Measurements from ENCODE around the gene TMEM14B.
"Not testable (repeated sequence)": the region's sequence is repeated elsewhere in the genome, so short reads cannot be mapped to it uniquely, and the experiment has no call there.

TMEM14B gene

GRCh38 chr6:10746915-10747250, 722 bp upstream of the TMEM14B start:
- DNase-seq (ENCODE audit: low read depth) = no peak

- no peak for DNase-seq (ENCODE audit: low read depth)
Observed at GRCh38 chr6:10749734-10750133, 2.1 kb downstream of the TMEM14B start.

- not testable (repeated sequence) for DNase-seq (ENCODE audit: low read depth)
Observed at GRCh38 chr6:10750568-10750967, 3.0 kb downstream of the TMEM14B start.

GRCh38 chr6:10751757-10752156, 4.2 kb downstream of the TMEM14B start:
- DNase-seq (ENCODE audit: low read depth) = not testable (repeated sequence)

GRCh38 chr6:10756085-10756484, 8.5 kb downstream of the TMEM14B start:
- DNase-seq (ENCODE audit: low read depth) = no peak

GRCh38 chr6:10759312-10759839, 11.8 kb downstream of the TMEM14B start:
- no peak for DNase-seq (ENCODE audit: low read depth)

- DNase-seq (ENCODE audit: low read depth) = no peak
Observed at GRCh38 chr6:10759884-10760329, 12.3 kb downstream of the TMEM14B start.

GRCh38 chr6:10763006-10763405, 15.4 kb downstream of the TMEM14B start:
- DNase-seq (ENCODE audit: low read depth) = no peak

- DNase-seq (ENCODE audit: low read depth) = no peak
Observed at GRCh38 chr6:10769419-10769818, 21.8 kb downstream of the TMEM14B start.

- DNase-seq (ENCODE audit: low read depth) = no peak
Observed at GRCh38 chr6:10771371-10771894, 23.8 kb downstream of the TMEM14B start.

- no peak for DNase-seq (ENCODE audit: low read depth)
Observed at GRCh38 chr6:10778230-10778629, 30.6 kb downstream of the TMEM14B start.

- no peak for DNase-seq (ENCODE audit: low read depth)
Observed at GRCh38 chr6:10779076-10779475, 31.5 kb downstream of the TMEM14B start.

GRCh38 chr6:10791673-10792072, 44.1 kb downstream of the TMEM14B start:
- no peak for DNase-seq (ENCODE audit: low read depth)

- DNase-seq (ENCODE audit: low read depth) = no peak
Observed at GRCh38 chr6:10792101-10792500, 44.5 kb downstream of the TMEM14B start.

GRCh38 chr6:10793035-10793434, 45.4 kb downstream of the TMEM14B start:
- no peak for DNase-seq (ENCODE audit: low read depth)

GRCh38 chr6:10793695-10794094, 46.1 kb downstream of the TMEM14B start:
- DNase-seq (ENCODE audit: low read depth) = no peak

- no peak for DNase-seq (ENCODE audit: low read depth)
Observed at GRCh38 chr6:10794239-10794638, 46.6 kb downstream of the TMEM14B start.

GRCh38 chr6:10800810-10801209, 53.2 kb downstream of the TMEM14B start:
- DNase-seq (ENCODE audit: low read depth) = no peak

GRCh38 chr6:10801224-10801848, 53.7 kb downstream of the TMEM14B start:
- peak; percentile 41 for DNase-seq (ENCODE audit: low read depth)

All from stimulated activated CD4-positive, alpha-beta T cell treated with anti-CD3 and anti-CD28 coated beads, Interleukin-2, amount 100 ng/mL, for 4 hours (primary cell).